ENCODE measurements around the gene CHN2. TPM values are rescaled to one million over a fixed set of nuclear protein-coding genes. Genes with fewer than 3 reads are reported as not detected.
A peak's percentile ranks its signal among the peaks of the same experiment; 100 is the strongest.

CHN2 gene
- total and polyA plus RNA-seq, 10 donors, result 4.2 to 52.0 (median 28.5) TPM

GRCh38 chr7:29343399-29343798, 148.8 kb downstream of the CHN2 start:
- Histone ChIP-seq H3K4me1 (peaks cover 0 to 19% (median 7%) of the 10 kb centered on the region in 6 donors), H3K4me3 (no peak overlapping the region), H3K27ac (no peak overlapping the region), H3K27me3 (replicated peaks in 1 of 7) (no peaks in the 10 kb centered on the region), H3K36me3 (no peaks in the 10 kb centered on the region), H3K9me3 (no peaks in the 10 kb centered on the region)
- DNase-seq, result no peak
- TF ChIP-seq CTCF (IDR thresholded peaks at IDR 0.05 in 8 of 11, conservative IDR thresholded peaks at IDR 0.05 in 3 of 11), result no peak
- TF ChIP-seq POLR2A (IDR thresholded peaks at IDR 0.05), result no peak
- TF ChIP-seq POLR2AphosphoS5 (IDR thresholded peaks at IDR 0.05), result no peak
- WGBS, 5 donors, result 31 to 43% (median 34%) methylated on average over 2 of the region's 2 CpGs
- intact Hi-C loops (cut with DNase I; ENCODE audit: low total_unique reads), result no loop called here

GRCh38 chr7:29344334-29344978, 149.9 kb downstream of the CHN2 start:
- Histone ChIP-seq H3K27ac (no peak overlapping the region), H3K36me3 (no peaks in the 10 kb centered on the region), H3K4me3 (no peak overlapping the region), H3K4me1 (peaks cover 0 to 13% (median 6%) of the 10 kb centered on the region in 6 donors), H3K27me3 (replicated peaks in 1 of 7) (no peaks in the 10 kb centered on the region), H3K9me3 (no peaks in the 10 kb centered on the region)
- TF ChIP-seq CTCF (IDR thresholded peaks at IDR 0.05 in 8 of 11, conservative IDR thresholded peaks at IDR 0.05 in 3 of 11) (no peak), POLR2A (IDR thresholded peaks at IDR 0.05) (no peak), POLR2AphosphoS5 (IDR thresholded peaks at IDR 0.05) (no peak)
- DNase-seq, result no peak
- WGBS, 5 donors, result 92 to 99% (median 96%) methylated on average over 4 of the region's 4 CpGs
- intact Hi-C loops (cut with DNase I; ENCODE audit: low total_unique reads), result no loop called here

GRCh38 chr7:29345590-29345989, 151.0 kb downstream of the CHN2 start:
- no peaks in the 10 kb centered on the region for H3K9me3 ChIP-seq
- no peak overlapping the region for H3K27ac ChIP-seq
- intact Hi-C loops (cut with DNase I; ENCODE audit: low total_unique reads), result no loop called here
- DNase-seq, result no peak
- H3K4me3 ChIP-seq, result no peak overlapping the region
- H3K4me1 ChIP-seq, result peaks cover 0 to 13% (median 6%) of the 10 kb centered on the region in 6 donors
- TF ChIP-seq POLR2AphosphoS5 (IDR thresholded peaks at IDR 0.05), result no peak
- TF ChIP-seq CTCF (IDR thresholded peaks at IDR 0.05 in 8 of 11, conservative IDR thresholded peaks at IDR 0.05 in 3 of 11), result peak in 8 of 11 experiments; percentile 10 to 48 (median 34)
- H3K36me3 ChIP-seq, result no peaks in the 10 kb centered on the region
- H3K27me3 ChIP-seq (replicated peaks in 1 of 7), result no peaks in the 10 kb centered on the region
- WGBS, 5 donors, result 84 to 92% (median 89%) methylated on average over 9 of the region's 9 CpGs

GRCh38 chr7:29346231-29346978, 151.8 kb downstream of the CHN2 start:
- peaks cover 0 to 13% (median 6%) of the 10 kb centered on the region in 6 donors for H3K4me1 ChIP-seq
- H3K4me3 ChIP-seq, result no peak overlapping the region
- intact Hi-C loops (cut with DNase I; ENCODE audit: low total_unique reads), result no loop called here
- WGBS, 5 donors, result 80 to 92% (median 87%) methylated on average over 7 to 8 of the region's 8 CpGs
- no peaks in the 10 kb centered on the region for H3K36me3 ChIP-seq
- no peak for TF ChIP-seq POLR2AphosphoS5 (IDR thresholded peaks at IDR 0.05)
- TF ChIP-seq CTCF (IDR thresholded peaks at IDR 0.05 in 8 of 11, conservative IDR thresholded peaks at IDR 0.05 in 3 of 11), result no peak
- TF ChIP-seq POLR2A (IDR thresholded peaks at IDR 0.05), result no peak
- H3K9me3 ChIP-seq, result no peaks in the 10 kb centered on the region
- no peak for DNase-seq
- H3K27me3 ChIP-seq (replicated peaks in 1 of 7), result no peaks in the 10 kb centered on the region
- no peak overlapping the region for H3K27ac ChIP-seq

All from spleen (tissue), 11 donors.